ENCODE results near the gene IFI27L2.

IFI27L2 gene

GRCh38 chr14:94143239-94143638 lies 13.8 kb upstream of the IFI27L2 start:
- no peak overlapping the region for H3K4me3 ChIP-seq (ENCODE audit: low read depth, low read length)
- DNase-seq (ENCODE audit: low read depth), result peak; percentile 35
- TF ChIP-seq CTCF (IDR thresholded peaks at IDR 0.05; ENCODE audit: insufficient read depth, low read depth, low read length, missing control alignments), result peak; percentile 45

- H3K4me3 ChIP-seq (ENCODE audit: low read depth, low read length), result no peak overlapping the region
- no peak for DNase-seq (ENCODE audit: low read depth)
- no peak for TF ChIP-seq CTCF (IDR thresholded peaks at IDR 0.05; ENCODE audit: insufficient read depth, low read depth, low read length, missing control alignments)
Observed at GRCh38 chr14:94142836-94143235, 13.4 kb upstream of the IFI27L2 start.

- no peak for DNase-seq (ENCODE audit: low read depth)
- TF ChIP-seq CTCF (IDR thresholded peaks at IDR 0.05; ENCODE audit: insufficient read depth, low read depth, low read length, missing control alignments), result no peak
- no peak overlapping the region for H3K4me3 ChIP-seq (ENCODE audit: low read depth, low read length)
Observed at GRCh38 chr14:94142247-94142646, 12.8 kb upstream of the IFI27L2 start.

GRCh38 chr14:94139421-94139820 lies 10.0 kb upstream of the IFI27L2 start:
- TF ChIP-seq CTCF (IDR thresholded peaks at IDR 0.05; ENCODE audit: insufficient read depth, low read depth, low read length, missing control alignments), result no peak
- no peak for DNase-seq (ENCODE audit: low read depth)
- no peak overlapping the region for H3K4me3 ChIP-seq (ENCODE audit: low read depth, low read length)

GRCh38 chr14:94139006-94139405 lies 9.6 kb upstream of the IFI27L2 start:
- TF ChIP-seq CTCF (IDR thresholded peaks at IDR 0.05; ENCODE audit: insufficient read depth, low read depth, low read length, missing control alignments), result no peak
- no peak for DNase-seq (ENCODE audit: low read depth)

GRCh38 chr14:94138251-94138650 lies 8.8 kb upstream of the IFI27L2 start:
- no peak overlapping the region for H3K4me3 ChIP-seq (ENCODE audit: low read depth, low read length)
- TF ChIP-seq CTCF (IDR thresholded peaks at IDR 0.05; ENCODE audit: insufficient read depth, low read depth, low read length, missing control alignments), result no peak
- no peak for DNase-seq (ENCODE audit: low read depth)

More at GRCh38 chr14:94139006-94139405, 9.6 kb upstream of the IFI27L2 start:
- H3K4me3 ChIP-seq (ENCODE audit: low read depth, low read length), result no peak overlapping the region

GRCh38 chr14:94136575-94137331 lies 7.3 kb upstream of the IFI27L2 start:
- peak; percentile 95 for TF ChIP-seq CTCF (IDR thresholded peaks at IDR 0.05; ENCODE audit: insufficient read depth, low read depth, low read length, missing control alignments)
- peak; percentile 85 for DNase-seq (ENCODE audit: low read depth)
- no peak overlapping the region for H3K4me3 ChIP-seq (ENCODE audit: low read depth, low read length)
